GM13977 (cell line): Measurements from ENCODE around the gene TMEM178B.

Experiments used
- DNase-seq: peaks from one replicate; pipeline ENCODE4 v3.0.0; 2012; ENCODE audit warnings: low spot score
- CTCF ChIP-seq: IDR thresholded peaks from 2 replicates; pipeline ENCODE4 v1.5.1; 2012; ENCODE audit warnings: mild to moderate bottlenecking, control low read depth; ENCODE audit not compliant: insufficient read depth; ENCODE audit errors: extremely low read depth, missing control alignments
- in situ Hi-C: fragments of 300-500 bp; cut with MboI; formaldehyde crosslinking; loops from one replicate; pipeline ENCODE4 v1.12.0; 2022; ENCODE audit warnings: low sequenced_read_pairs, low pct_unique_long_range_greater_than_20kb, mixed read lengths, inconsistent platforms; ENCODE audit not compliant: unreplicated experiment

TMEM178B gene

DNA sequence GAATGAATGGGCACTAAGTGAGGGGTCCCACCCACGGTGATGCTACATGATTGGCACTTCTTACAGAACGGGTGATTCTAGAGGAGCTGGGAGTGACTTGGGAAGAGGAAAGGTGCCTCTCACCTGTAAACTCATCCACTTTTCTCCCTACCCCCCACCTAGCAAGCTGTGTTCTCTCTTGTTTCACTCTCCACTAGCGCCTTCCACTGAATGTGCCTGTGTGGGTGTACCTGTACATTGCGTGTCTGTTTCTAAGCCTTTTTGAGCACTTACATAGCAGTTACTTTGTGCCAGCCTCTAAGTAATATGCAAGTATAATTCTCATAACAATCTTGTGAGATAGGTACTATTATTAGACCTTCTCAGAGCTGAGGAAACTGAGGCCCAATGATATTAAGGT, 343.6 kb downstream of the TMEM178B start:
- in situ Hi-C loops, result no loop called here
- DNase-seq, result no peak
- no peak for TF ChIP-seq CTCF

GRCh38 chr7:141418066-141418465, 344.2 kb downstream of the TMEM178B start:
- DNase-seq, result no peak
- no peak for TF ChIP-seq CTCF
- in situ Hi-C loops, result no loop called here

DNA sequence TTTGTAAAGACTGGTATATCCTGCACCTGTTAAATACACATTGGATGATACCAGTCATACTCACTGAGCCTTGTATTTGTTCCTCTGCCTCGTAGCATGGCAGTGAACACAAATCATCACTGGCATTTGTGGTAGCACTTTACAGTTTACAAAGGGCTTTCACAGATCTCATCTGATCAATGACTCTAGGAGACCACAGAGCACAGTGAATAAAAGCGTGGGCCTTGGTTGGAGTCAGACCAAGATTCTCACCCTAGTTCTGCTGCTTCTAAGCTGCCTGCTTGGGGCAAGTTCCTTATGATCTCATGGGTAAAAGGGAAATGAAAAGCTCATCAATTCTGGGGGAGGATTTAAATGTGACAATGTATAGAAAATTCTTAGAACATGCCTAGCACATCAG, 347.4 kb downstream of the TMEM178B start:
- TF ChIP-seq CTCF, result no peak
- DNase-seq, result no peak
- in situ Hi-C loops, result no loop called here

- no peak for TF ChIP-seq CTCF
- DNase-seq, result no peak
- in situ Hi-C loops, result no loop called here
These were observed 353.3 kb downstream of the TMEM178B start for GRCh38 chr7:141427134-141427533.

- DNase-seq, result no peak
- in situ Hi-C loops, result no loop called here
- TF ChIP-seq CTCF, result no peak
These were observed 356.7 kb downstream of the TMEM178B start for GRCh38 chr7:141430455-141431139.

GRCh38 chr7:141431140-141431479, 357.2 kb downstream of the TMEM178B start:
- no peak for DNase-seq
- in situ Hi-C loops, result no loop called here
- no peak for TF ChIP-seq CTCF

DNA sequence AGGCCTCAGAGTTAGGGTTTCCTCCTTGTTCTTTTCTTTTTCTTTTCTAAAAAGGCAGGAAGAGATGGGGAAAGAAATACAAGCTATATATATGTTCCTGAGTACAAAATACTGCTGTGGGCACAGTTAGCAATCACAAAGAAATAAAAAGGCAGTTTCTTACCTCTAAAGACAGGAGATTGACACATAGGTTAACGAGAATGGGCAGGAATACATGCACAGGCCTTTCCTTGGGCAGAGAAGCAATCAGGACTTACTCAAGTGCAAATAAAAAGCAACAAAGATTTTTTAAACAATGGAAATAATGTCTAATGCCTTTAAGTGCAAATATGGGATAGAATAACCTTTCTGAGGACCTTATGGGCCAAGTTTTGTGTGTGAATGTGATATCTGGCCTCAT, 357.8 kb downstream of the TMEM178B start:
- no peak for DNase-seq
- TF ChIP-seq CTCF, result no peak
- in situ Hi-C loops, result no loop called here
